Testis (tissue), 2 donors: ENCODE results near the gene FGGY.

Experiments used
- CTCF ChIP-seq, 3 experiments: fragments of 450-650 bp in 2 of 3; fragments of 200-600 bp in 1 of 3; sonication (generic) in 1 of 3; IDR thresholded peaks; one replicate each; pipeline ENCODE4 v1.5.1; 2016 to 2019; ENCODE audit warnings: antibody characterized with exemption in 3 of 3, mild to moderate bottlenecking in 2 of 3, moderate library complexity in 1 of 3
- POLR2A ChIP-seq: fragments of 450-650 bp; IDR thresholded peaks from one replicate; pipeline ENCODE4 v1.6.1; 2017; ENCODE audit warnings: antibody characterized with exemption, mild to moderate bottlenecking, moderate library complexity

- TF ChIP-seq CTCF (IDR thresholded peaks at IDR 0.05), result no peak
- no peak for TF ChIP-seq POLR2A
Measured at GRCh38 chr1:59322394-59322793, 25.5 kb downstream of the FGGY start.
